Stomach (tissue), 4 donors: Measurements from ENCODE around the gene WDR35.

Experiments
- CTCF ChIP-seq, 7 experiments: fragments of 450-650 bp in 4 of 7; fragments of 200-600 bp in 3 of 7; sonication (generic) in 3 of 7; IDR thresholded peaks; one replicate each; pipeline ENCODE4 v1.5.1; 2016 to 2019; ENCODE audit warnings: antibody characterized with exemption in 7 of 7, control low read depth in 2 of 7, mild to moderate bottlenecking in 1 of 7
- POLR2A ChIP-seq, 4 donors: fragments of 450-650 bp; IDR thresholded peaks; one replicate each; pipeline ENCODE4 v1.6.1; 2016; ENCODE audit warnings: antibody characterized with exemption in 4 of 4, control low read depth in 2 of 4, mild to moderate bottlenecking in 1 of 4, moderate library complexity in 1 of 4

DNA sequence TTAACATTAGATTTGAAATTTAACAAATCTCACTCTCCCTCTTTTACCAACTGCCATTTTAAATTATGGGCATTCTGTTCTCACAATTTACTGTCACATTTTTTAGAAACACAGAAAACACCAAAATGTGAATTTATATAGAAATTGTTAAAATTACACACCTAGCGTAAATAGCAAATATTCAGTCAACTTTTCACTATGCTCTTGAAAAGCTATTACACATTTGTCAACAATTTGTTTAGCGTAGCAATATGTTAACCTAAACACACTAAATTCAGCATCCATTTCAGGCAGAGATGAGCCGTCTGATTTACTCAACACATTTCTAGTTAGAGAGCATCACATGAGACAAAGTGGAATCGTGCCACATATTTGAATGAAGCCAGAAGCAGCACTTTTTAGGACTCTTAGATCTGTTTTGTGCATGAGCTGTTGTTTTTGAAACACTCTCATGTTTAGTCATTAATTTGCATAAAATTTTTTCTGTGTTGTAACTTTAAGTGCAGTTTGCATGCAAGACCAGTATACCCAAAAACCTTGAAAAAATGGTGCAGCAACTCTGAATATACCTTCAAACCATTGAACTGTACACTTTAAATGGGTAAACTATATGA lies 96.3 kb downstream of the WDR35 start:
- TF ChIP-seq CTCF (IDR thresholded peaks at IDR 0.05) (no peak), POLR2A (IDR thresholded peaks at IDR 0.05) (no peak)
